SK-N-SH (cell line): ENCODE results near the gene ATF2. TPM values are rescaled to one million over a fixed set of nuclear protein-coding genes. Genes with fewer than 3 reads are reported as not detected.

Experiments
- CTCF ChIA-PET: fragments of 300-600, 350-600 bp; formaldehyde crosslinking; extraction: SDS; loops from one replicate; lab custom pipeline; 2021; lab: Yijun Ruan, JAX
- POLR2A ChIA-PET: fragments of 350-600 bp; sonication (Branson Sonifier 250); formaldehyde crosslinking; extraction: SDS; loops from one replicate; lab custom pipeline; 2020; ENCODE audit warnings: antibody characterized with exemption, inconsistent platforms; lab: Yijun Ruan, JAX
- DNase-seq: peaks from one replicate; pipeline ENCODE4 v3.0.0; 2012
- H2AFZ ChIP-seq: fragments of 200-600 bp; sonication (generic); 2 replicates; pipeline ENCODE4 v1.8.1; 2016; ENCODE audit warnings: antibody characterized with exemption, mild to moderate bottlenecking, low read depth
- H3F3A ChIP-seq: fragments of 200-600 bp; sonication (generic); replicated peaks from 2 replicates; pipeline ENCODE3; 2016; ENCODE audit warnings: antibody characterized with exemption, mild to moderate bottlenecking; ENCODE audit not compliant: insufficient read depth
- H3K27ac ChIP-seq, 2 experiments: fragments of 200-500 bp in 1 of 2; fragments of 200-600 bp in 1 of 2; sonication (Bioruptor generic) in 1 of 2; sonication (generic), shearing (Covaris generic) in 1 of 2; 2 replicates each; pipeline versions ENCODE4 v1.5.1 to v1.6.1; 2014 to 2016; ENCODE audit warnings: low read depth in 2 of 2, inconsistent platforms in 1 of 2, low read length in 1 of 2, mild to moderate bottlenecking in 1 of 2, mixed read lengths in 1 of 2
- H3K27me3 ChIP-seq: fragments of 200-600 bp; sonication (generic), shearing (Covaris generic); 2 replicates; pipeline ENCODE4 v1.6.1; 2016; ENCODE audit warnings: mixed run types; ENCODE audit not compliant: insufficient read depth
- H3K36me3 ChIP-seq, 2 experiments: fragments of 200-500 bp in 1 of 2; fragments of 200-600 bp in 1 of 2; sonication (Bioruptor generic) in 1 of 2; sonication (generic) in 1 of 2; replicated peaks in 1 of 2; 2 replicates each; pipeline versions ENCODE3 to v1.5.1; 2014 to 2016; ENCODE audit warnings: low read length in 1 of 2, mild to moderate bottlenecking in 1 of 2; ENCODE audit not compliant: insufficient read depth in 2 of 2, control insufficient read depth in 1 of 2
- H3K4me1 ChIP-seq, 2 experiments: fragments of 200-500 bp in 1 of 2; fragments of 200-600 bp in 1 of 2; sonication (Bioruptor generic) in 1 of 2; sonication (generic), shearing (Covaris generic) in 1 of 2; 2 replicates each; pipeline versions ENCODE4 v1.5.1 to v1.6.1; 2014 to 2016; ENCODE audit warnings: low read depth in 1 of 2, low read length in 1 of 2, mixed run types in 1 of 2; ENCODE audit not compliant: insufficient read depth in 2 of 2, control insufficient read depth in 1 of 2
- H3K4me2 ChIP-seq: fragments of 200-600 bp; sonication (generic), shearing (Covaris generic); 2 replicates; pipeline ENCODE4 v1.6.1; 2017; ENCODE audit warnings: mixed run types
- H3K4me3 ChIP-seq, 2 experiments: fragments of 200-500 bp in 1 of 2; fragments of 200-600 bp in 1 of 2; sonication (Bioruptor generic) in 1 of 2; sonication (generic), shearing (Covaris generic) in 1 of 2; 2 replicates each; pipeline versions ENCODE4 v1.5.1 to v1.8.1; 2014 to 2016; ENCODE audit warnings: low read depth in 2 of 2, inconsistent platforms in 1 of 2, low read length in 1 of 2, mild to moderate bottlenecking in 1 of 2, mixed read lengths in 1 of 2, moderate library complexity in 1 of 2
- H3K79me2 ChIP-seq: fragments of 200-600 bp; sonication (generic); 2 replicates; pipeline ENCODE4 v1.8.1; 2017; ENCODE audit warnings: mild to moderate bottlenecking; ENCODE audit not compliant: insufficient read depth
- H3K9ac ChIP-seq: fragments of 200-600 bp; sonication (generic); 2 replicates; pipeline ENCODE4 v1.6.1; 2017; ENCODE audit warnings: mixed run types
- H3K9me2 ChIP-seq: fragments of 200-600 bp; sonication (generic); 2 replicates; pipeline ENCODE4 v1.6.1; 2017; ENCODE audit warnings: mixed run types
- H3K9me3 ChIP-seq: fragments of 200-600 bp; sonication (generic); 2 replicates; pipeline ENCODE4 v1.6.1; 2017; ENCODE audit warnings: mixed run types, mild to moderate bottlenecking, moderate library complexity
- H4K20me1 ChIP-seq: fragments of 200-600 bp; sonication (generic); 2 replicates; pipeline ENCODE4 v1.6.1; 2017; ENCODE audit warnings: mild to moderate bottlenecking, mixed run types; ENCODE audit not compliant: insufficient read depth
- CHD2 ChIP-seq: fragments of 150-350 bp; IDR thresholded peaks from 2 replicates; pipeline ENCODE4 v1.6.1; 2018; ENCODE audit warnings: low read length; ENCODE audit not compliant: partially characterized antibody
- EP300 ChIP-seq, 2 experiments: IDR thresholded peaks; 2 replicates each; pipeline versions ENCODE4 v1.4.0 to v1.6.1; 2012; ENCODE audit warnings: borderline replicate concordance in 1 of 2, low read depth in 1 of 2, low read length in 1 of 2
- EZH2phosphoT487 ChIP-seq: fragments of 200-600 bp; sonication (generic); IDR thresholded peaks from 2 replicates; pipeline ENCODE4 v1.6.1; 2017; ENCODE audit warnings: low read depth, mixed run types, mild to moderate bottlenecking, antibody characterized with exemption, moderate library complexity, borderline replicate concordance
- FOSL2 ChIP-seq: IDR thresholded peaks from 2 replicates; pipeline ENCODE4 v1.4.0; 2012; ENCODE audit warnings: low read depth, mild to moderate bottlenecking, moderate library complexity, borderline replicate concordance
- FOXJ3 ChIP-seq: sonication (generic); formaldehyde crosslinking; IDR thresholded peaks from 2 replicates; pipeline ENCODE4 v1.5.1; 2020; ENCODE audit warnings: mild to moderate bottlenecking, missing genetic modification reagents
- GABPA ChIP-seq: IDR thresholded peaks from 2 replicates; pipeline ENCODE4 v1.4.0; 2012; ENCODE audit warnings: low read depth, mild to moderate bottlenecking
- GATA2 ChIP-seq: sonication (generic); formaldehyde crosslinking; IDR thresholded peaks from 2 replicates; pipeline ENCODE4 v1.5.0; 2020; ENCODE audit warnings: mild to moderate bottlenecking, missing genetic modification reagents
- JUND ChIP-seq: IDR thresholded peaks from 2 replicates; pipeline ENCODE4 v1.4.0; 2012
- NFIC ChIP-seq: IDR thresholded peaks from 2 replicates; pipeline ENCODE4 v1.4.0; 2012; ENCODE audit warnings: borderline replicate concordance
- NRF1 ChIP-seq: IDR thresholded peaks from 2 replicates; pipeline ENCODE4 v1.6.1; 2012; ENCODE audit warnings: low read depth, mild to moderate bottlenecking, low read length
- RAD21 ChIP-seq: IDR thresholded peaks from 2 replicates; pipeline ENCODE4 v1.6.1; 2012; ENCODE audit warnings: mild to moderate bottlenecking, low read length
- RCOR1 ChIP-seq: fragments of 150-350 bp; IDR thresholded peaks from 2 replicates; pipeline ENCODE4 v1.6.1; 2017; ENCODE audit warnings: antibody characterized with exemption, low read length
- RXRA ChIP-seq: IDR thresholded peaks from 2 replicates; pipeline ENCODE4 v1.4.0; 2012; ENCODE audit warnings: low read depth, mild to moderate bottlenecking, borderline replicate concordance
- SMC3 ChIP-seq: IDR thresholded peaks from 2 replicates; pipeline ENCODE4 v1.6.1; 2012; ENCODE audit warnings: low read depth, low read length, improper control_type of control experiment
- TCF12 ChIP-seq: IDR thresholded peaks from 2 replicates; pipeline ENCODE4 v1.4.0; 2012
- WGBS: methylation state at CpG from one replicate; pipeline ENCODE4 v1.1.6; 2017; ENCODE audit warnings: low lambda C conversion rate; 5-methylcytosine and 5-hydroxymethylcytosine counted together
- polyA plus RNA-seq, 3 experiments: library from polyadenylated mRNA; depleted of rRNA; stranded (reverse); fragments of >200 nt; gene quantifications; 2 replicates each; pipeline ENCODE4 v1.2.3, GENCODE V29; 2012
- TF ChIP-seq, protein P1 (sequence below): fragments of 150-350 bp; IDR thresholded peaks from 2 replicates; pipeline ENCODE4 v1.6.1; 2016; ENCODE audit warnings: mild to moderate bottlenecking, low read depth, low read length
- TF ChIP-seq, protein P2 (sequence below): fragments of 150-350 bp; IDR thresholded peaks from 2 replicates; pipeline ENCODE4 v1.6.1; 2017; ENCODE audit warnings: antibody characterized with exemption, low read length, low read depth, borderline replicate concordance
- TF ChIP-seq, protein P3 (sequence below): IDR thresholded peaks from 2 replicates; pipeline ENCODE4 v1.4.0; 2012; ENCODE audit warnings: low read depth
- TF ChIP-seq, protein P4 (sequence below): IDR thresholded peaks from 2 replicates; pipeline ENCODE4; 2012
- TF ChIP-seq, protein P5 (sequence below): fragments of 200-600 bp; sonication (generic); IDR thresholded peaks from 2 replicates; pipeline ENCODE4 v1.6.1; 2017; ENCODE audit warnings: antibody characterized with exemption, mild to moderate bottlenecking, moderate library complexity

Gene ATF2
- polyA plus RNA-seq, 1 of the 3 experiments (the other 2 are of a cell fraction): 19.0 TPM

DNA sequence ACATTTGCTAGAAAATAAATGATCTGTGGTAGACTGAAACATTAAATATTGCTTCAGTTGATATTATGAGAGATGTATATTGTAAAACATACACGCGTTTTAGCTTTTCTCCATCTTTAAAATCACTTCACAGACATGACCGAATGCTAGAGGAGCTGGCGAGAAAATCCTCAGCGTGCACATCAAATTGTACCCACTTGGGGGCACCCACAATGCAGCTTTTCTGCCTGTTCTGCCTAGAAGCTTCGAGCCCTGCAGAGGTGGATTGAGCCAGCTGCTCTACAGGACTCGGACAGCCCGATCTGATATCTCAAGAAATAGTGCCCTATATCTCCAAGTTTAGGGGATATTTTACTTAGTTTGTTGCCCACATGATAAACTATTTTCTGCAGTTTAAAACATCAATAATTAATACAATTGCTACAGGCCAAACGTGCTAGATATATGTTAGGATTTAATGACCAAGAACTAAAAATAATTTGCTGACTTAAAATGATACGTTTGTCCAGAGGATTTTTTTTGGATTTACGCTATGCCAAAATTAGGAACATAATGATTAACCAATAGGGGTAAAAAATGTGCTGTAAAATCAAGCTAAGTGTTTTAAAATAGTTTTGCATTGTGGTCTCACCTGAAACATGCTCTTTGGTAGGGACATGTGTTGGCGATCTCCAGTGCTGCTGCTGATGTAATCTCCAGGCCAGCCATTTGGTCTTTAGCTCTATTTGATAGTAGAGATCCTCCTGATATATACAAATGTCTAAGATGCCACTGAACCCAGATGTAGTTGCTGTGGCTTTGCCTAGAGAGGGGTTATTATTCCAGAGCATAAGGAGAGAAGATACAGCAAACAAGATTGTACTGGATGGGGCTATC lies 35.9 kb upstream of the ATF2 start:
- H3K79me2 ChIP-seq: no peaks in the 10 kb centered on the region
- no peak overlapping the region for H3K9ac ChIP-seq
- POLR2A ChIA-PET: no interaction called here
- H3K27me3 ChIP-seq: no peaks in the 10 kb centered on the region
- no peaks in the 10 kb centered on the region for H3K36me3 ChIP-seq
- no peak for TF ChIP-seq GABPA
- TF ChIP-seq TCF12: no peak
- TF ChIP-seq, protein P1, sequence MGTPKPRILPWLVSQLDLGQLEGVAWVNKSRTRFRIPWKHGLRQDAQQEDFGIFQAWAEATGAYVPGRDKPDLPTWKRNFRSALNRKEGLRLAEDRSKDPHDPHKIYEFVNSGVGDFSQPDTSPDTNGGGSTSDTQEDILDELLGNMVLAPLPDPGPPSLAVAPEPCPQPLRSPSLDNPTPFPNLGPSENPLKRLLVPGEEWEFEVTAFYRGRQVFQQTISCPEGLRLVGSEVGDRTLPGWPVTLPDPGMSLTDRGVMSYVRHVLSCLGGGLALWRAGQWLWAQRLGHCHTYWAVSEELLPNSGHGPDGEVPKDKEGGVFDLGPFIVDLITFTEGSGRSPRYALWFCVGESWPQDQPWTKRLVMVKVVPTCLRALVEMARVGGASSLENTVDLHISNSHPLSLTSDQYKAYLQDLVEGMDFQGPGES: no peak
- TF ChIP-seq, protein P2, sequence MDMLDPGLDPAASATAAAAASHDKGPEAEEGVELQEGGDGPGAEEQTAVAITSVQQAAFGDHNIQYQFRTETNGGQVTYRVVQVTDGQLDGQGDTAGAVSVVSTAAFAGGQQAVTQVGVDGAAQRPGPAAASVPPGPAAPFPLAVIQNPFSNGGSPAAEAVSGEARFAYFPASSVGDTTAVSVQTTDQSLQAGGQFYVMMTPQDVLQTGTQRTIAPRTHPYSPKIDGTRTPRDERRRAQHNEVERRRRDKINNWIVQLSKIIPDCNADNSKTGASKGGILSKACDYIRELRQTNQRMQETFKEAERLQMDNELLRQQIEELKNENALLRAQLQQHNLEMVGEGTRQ: no peak
- TF ChIP-seq, protein P3, sequence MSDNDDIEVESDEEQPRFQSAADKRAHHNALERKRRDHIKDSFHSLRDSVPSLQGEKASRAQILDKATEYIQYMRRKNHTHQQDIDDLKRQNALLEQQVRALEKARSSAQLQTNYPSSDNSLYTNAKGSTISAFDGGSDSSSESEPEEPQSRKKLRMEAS: 0 out of 2 replicates have a peak, but pooled peaks have one; percentile 17
- TF ChIP-seq RCOR1: peak; percentile 56; the same call in 1 of the 2 replicates
- TF ChIP-seq, protein P4, sequence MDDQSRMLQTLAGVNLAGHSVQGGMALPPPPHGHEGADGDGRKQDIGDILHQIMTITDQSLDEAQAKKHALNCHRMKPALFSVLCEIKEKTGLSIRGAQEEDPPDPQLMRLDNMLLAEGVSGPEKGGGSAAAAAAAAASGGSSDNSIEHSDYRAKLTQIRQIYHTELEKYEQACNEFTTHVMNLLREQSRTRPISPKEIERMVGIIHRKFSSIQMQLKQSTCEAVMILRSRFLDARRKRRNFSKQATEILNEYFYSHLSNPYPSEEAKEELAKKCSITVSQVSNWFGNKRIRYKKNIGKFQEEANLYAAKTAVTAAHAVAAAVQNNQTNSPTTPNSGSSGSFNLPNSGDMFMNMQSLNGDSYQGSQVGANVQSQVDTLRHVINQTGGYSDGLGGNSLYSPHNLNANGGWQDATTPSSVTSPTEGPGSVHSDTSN: no peak
- no peak for TF ChIP-seq FOXJ3
- TF ChIP-seq GATA2: peak; percentile 72
- no peak for TF ChIP-seq NRF1
- no peak for TF ChIP-seq NFIC
- TF ChIP-seq FOSL2: no peak
- peak; percentile 73 for TF ChIP-seq RAD21
- TF ChIP-seq JUND: no peak
- TF ChIP-seq EP300 (IDR thresholded peaks at IDR 0.05; ENCODE audit: borderline replicate concordance in 1 of 2, low read depth in 1 of 2, low read length in 1 of 2): peak in 1 of 2 experiments; percentile 18; a peak in 1 of 4 replicates
- TF ChIP-seq SMC3: peak; percentile 69
- TF ChIP-seq CHD2: no peak
- TF ChIP-seq EZH2phosphoT487: no peak
- TF ChIP-seq, protein P5, sequence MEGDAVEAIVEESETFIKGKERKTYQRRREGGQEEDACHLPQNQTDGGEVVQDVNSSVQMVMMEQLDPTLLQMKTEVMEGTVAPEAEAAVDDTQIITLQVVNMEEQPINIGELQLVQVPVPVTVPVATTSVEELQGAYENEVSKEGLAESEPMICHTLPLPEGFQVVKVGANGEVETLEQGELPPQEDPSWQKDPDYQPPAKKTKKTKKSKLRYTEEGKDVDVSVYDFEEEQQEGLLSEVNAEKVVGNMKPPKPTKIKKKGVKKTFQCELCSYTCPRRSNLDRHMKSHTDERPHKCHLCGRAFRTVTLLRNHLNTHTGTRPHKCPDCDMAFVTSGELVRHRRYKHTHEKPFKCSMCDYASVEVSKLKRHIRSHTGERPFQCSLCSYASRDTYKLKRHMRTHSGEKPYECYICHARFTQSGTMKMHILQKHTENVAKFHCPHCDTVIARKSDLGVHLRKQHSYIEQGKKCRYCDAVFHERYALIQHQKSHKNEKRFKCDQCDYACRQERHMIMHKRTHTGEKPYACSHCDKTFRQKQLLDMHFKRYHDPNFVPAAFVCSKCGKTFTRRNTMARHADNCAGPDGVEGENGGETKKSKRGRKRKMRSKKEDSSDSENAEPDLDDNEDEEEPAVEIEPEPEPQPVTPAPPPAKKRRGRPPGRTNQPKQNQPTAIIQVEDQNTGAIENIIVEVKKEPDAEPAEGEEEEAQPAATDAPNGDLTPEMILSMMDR: peak; percentile 67
- no peak for TF ChIP-seq RXRA
- DNase-seq: peak; percentile 56
- WGBS: 21% methylated on average over 12 of the region's 12 CpGs
- H3K4me3 ChIP-seq: peak overlapping the region in 1 of 2 experiments; percentile 26; a peak in 1 of 4 replicates
- no peaks in the 10 kb centered on the region for H4K20me1 ChIP-seq
- peak overlapping the region; percentile 65 for H2AFZ ChIP-seq
- no peaks in the 10 kb centered on the region for H3K9me2 ChIP-seq
- CTCF ChIA-PET: interaction anchor here (0.6 to 4.0 kb wide), 40 partner anchors 8 to 899 kb away, joined by 3 to 37 read pairs (median 4); partner anchors contain the start of gene HOXD13
- peaks cover 11% of the 10 kb centered on the region for H3F3A ChIP-seq
- H3K4me2 ChIP-seq: peak overlapping the region; percentile 31
- H3K27ac ChIP-seq: no peak overlapping the region
- H3K4me1 ChIP-seq: peaks cover 0 to 8% of the 10 kb centered on the region in 2 experiments; a peak in 2 of 4 replicates
- H3K9me3 ChIP-seq: no peaks in the 10 kb centered on the region
